SIG-M5 treated with dmso at 0.1 percent for 504 hours (cell line): Measurements from ENCODE around the gene SLCO2A1.

Source experiments
- DNase-seq: peaks from one replicate; lab custom pipeline; 2025; ENCODE audit not compliant: unreplicated experiment; lab: John Stamatoyannopoulos, UW

The SLCO2A1 gene

DNA sequence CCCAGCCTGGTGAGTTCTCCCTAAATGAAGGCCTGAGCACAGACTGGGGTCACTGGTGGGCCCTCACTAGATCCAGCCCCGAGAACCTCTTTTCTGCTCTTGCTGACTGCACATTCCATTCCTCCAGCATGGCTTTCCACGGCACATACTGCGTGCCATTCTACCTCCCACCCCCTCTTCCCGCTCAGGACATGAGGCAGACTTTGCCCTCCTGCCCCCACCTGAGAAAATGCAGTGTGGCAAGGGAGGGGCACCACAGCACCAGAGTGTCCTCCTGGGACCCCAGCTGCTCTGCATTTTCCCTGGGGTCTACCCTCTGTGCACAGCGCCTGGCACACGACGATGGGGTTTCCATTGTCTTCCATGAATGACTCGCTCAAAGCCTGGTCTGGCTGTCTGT, 6.1 kb upstream of the SLCO2A1 start:
- DNase-seq, result no peak

DNA sequence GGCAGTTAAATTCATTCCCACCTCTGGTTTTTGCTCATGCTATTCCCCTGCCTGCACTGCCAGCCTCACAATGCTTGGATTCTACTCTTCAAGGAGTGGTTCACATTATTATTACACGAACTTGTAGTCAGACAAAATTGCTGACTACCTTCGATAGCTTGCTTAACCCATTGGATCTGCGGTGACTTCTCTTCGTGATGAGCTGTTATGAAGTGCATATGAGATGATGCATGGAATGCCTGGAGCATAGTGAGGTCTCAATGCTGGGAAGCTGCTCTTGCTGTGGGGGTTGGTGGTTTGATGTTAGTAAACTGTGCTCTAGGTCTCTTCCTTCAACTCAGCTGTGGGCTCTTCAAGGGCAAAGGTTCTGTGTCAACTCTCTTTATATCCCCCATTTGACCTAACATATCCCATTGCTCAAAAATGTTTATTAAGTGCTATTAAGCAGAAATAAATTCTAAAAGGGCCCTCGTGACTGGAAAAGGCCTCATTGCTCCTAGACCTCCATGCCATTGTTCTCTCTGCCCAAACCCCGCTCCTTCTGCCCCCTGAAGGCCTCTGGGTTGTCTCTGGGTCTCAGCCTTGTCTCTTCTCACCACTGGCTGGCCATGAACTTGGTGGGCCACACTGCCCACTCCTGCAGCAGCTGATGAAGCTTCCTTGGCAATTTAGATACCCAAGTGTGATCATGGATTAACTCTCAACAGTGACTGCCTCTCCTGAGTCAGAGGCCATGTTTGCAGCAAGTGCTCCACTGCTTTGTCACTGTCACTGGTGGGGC, 4.5 kb upstream of the SLCO2A1 start:
- DNase-seq, result no peak

DNA sequence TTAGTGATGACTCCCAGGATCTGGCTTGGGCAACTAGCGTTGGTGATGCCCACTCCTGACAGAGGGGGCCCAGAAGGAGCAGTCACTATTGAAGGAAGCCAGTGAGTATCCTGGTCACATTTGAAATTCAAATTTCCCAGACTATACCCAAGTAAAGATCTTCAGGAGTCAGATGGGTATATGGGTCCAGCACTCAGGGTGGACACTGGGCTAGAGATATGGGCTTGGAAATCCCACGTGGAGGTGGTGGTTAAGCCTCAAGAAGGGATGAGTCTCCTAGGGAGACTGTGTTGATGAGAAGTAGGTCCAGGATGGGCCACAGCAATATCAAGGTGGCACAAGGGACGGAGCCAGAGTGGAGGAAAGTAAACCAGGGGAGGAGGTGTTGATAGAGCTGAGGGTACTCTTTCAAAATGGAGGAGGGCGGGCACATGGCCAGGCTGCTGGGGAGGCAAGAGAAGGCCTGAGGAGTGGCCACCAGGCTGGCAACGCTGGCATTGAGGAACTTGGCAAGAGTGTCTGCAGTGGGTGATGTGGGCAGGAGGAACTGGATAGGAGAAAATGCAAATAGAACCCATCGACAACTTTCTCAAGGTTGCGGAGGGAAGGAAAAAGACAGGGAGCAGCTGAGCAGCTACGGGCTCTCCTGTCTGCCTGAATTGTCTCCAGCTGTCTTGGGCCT, 3.7 kb upstream of the SLCO2A1 start:
- no peak for DNase-seq

DNA sequence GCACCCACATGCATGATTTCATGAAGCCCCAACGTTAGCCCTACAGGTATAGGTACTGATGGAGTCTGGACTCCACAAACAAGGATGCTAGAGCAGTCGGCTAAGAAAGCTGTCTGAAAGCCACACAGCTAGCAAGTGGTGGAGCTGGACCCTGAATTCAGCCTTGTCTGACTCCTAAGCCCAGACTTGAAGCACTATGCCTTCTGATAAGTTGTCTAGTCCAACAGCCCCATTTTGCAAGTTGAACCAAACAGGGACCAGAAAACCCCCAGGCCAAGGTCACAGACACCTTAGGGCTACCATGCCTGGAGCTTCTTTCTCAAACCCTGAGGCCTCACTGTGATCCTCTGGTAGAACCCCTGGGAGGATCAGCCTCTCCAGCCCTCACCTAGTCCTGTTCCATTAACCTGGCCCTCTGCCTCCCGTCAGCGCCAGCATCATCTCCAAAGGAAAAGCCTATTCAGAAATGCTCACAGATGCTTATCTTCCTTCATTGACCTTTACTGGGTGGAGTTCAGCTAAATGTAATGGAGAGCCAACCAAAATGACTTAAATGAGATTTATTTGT, 1.7 kb upstream of the SLCO2A1 start:
- DNase-seq, result no peak

DNA sequence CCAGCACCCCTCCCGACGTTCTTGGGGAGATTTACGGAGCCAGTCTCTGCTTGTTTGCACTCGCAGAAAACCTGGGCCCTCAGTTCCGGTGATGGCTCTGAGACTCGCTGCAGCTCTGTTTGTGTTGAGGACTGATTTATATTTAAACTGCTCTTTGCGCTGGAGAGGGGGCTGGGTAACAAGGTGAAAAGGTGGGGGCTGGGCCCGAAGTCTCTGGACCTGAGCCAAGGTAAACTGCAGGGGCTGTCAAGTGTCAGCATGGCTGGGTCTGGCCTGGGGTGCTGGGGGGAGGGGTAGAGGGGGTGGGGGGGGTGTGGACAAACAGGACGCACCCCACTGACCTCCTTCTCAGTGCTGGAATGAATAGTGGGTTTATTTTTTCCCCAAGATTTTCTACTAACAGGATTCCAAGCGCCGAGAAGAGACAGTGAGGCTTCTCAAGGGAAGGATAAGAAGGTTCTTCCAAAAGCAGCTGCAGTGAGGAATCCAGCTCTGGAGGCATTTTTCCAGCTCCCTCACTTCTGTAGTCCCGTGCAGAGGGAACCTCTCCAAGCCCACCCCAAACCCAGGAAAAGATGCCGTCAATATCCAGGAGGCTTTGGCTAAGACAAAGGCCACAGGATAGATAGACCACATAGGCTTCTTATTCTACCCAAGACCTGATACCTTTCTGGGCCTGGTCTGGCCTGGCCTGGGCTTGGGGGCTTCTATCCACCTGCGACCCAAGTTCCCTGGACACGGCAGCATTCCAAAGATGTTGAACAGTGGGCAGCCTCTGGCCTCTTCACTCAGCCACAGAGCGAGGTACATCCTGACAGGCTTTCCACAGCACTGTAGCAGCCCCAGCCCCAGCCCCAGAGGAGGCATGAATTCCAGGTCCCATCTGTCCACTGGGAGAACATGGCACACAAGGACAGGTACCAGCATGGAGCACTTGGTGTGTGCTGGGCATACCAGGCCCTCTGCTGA, 938 bp upstream of the SLCO2A1 start:
- DNase-seq, result no peak

DNA sequence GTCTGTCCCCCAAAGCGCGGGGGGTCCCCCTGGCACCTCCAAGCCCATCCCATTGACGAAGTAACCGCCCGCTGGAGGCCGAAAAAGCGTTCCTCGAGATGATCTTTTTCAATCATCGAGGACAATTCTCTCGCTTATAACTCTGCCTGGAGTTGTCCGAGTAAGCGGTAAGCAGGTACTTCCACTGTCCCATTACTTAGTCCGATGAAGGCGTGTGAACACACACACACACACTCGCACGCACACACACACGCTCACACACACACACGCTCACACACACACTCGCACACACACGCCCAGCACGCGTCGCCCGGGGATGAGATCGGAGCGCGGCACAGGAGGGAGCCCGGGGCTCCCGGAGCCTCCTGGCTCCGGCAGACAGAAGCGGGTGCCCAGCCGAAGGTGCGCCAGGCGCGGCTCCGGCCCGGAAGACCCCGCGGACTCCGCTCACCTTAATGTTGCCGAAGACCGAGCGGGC, 430 bp downstream of the SLCO2A1 start:
- no peak for DNase-seq

DNA sequence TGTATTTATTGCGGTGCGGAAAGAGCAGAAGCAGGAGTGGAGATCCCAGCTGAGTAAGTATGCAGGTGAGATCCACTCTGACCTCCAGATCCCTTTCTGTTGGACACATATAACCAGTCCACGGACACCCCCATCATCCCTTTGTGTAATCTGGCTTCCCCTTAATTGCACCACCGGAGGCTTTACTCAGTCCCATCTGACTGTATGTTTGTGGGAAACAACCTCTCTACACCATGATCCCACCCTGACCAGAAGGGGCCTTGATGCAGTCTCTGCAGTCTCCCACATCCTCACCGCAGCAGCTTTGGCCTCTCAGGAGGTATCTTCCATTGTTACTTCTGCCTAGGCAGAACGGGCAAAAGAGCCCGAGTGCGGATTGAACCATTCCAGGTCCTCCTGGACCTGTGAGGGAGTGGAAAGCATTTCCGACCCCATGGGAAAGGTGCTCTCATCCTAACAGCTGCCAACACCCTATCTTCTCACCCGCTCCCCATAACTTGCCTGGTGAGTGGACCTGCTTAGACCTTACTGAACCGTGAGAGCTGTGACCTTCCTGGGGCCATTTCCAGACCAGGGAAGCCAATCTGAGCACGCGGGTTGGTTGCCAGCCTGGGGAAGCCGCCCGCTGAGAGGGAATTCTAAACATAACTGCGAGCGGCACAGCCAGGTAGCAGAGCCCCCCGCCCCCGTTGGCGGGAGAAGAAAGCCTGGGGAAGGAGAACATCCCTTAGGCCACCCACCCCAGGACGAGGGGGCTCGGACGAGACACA, 1.1 kb downstream of the SLCO2A1 start:
- DNase-seq, result no peak

DNA sequence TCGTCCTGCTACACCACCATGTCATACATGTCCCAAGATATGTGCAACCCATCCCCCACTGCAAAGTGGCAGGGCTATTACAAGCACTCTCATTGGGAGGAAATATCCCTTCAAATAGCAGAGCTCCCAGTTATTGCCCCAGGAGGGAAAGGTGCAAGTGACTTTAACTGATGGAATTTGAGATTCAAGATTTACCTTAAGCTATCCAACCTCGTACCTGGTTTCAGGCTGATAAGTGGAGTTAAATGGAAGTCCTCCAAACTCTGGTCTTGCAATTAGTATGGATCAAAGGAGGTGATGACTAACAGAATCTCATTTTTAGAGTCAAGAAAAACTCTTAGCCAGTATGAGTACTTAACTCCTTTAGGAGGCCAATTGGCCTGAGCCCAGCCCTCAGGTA, 2.1 kb downstream of the SLCO2A1 start:
- no peak for DNase-seq

DNA sequence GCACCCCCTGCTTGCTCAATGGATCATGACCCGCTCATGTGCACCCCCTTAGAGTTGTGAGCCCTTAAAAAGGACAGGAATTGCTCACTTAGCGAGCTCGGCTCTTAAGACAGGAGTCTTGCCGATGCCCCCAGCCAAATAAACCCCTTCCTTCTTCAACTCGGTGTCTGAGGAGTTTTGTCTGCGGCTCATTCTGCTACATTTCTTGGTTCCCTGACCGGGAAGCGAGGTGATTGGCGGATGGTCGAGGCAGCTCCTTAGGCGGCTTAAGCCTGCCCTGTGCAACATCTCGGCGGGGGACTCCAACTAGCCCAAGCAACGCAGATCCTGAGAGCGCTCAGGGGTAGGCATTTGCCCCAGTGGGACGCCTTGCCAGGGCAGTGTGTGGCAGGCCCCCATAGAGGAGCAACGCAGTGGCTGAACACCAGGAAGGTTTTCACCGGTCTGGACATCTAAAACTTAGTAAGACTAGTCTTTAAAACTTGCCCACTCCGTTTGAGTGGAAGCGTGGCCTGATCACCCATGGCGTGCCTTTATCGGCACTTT, 9.5 kb downstream of the SLCO2A1 start:
- no peak for DNase-seq

DNA sequence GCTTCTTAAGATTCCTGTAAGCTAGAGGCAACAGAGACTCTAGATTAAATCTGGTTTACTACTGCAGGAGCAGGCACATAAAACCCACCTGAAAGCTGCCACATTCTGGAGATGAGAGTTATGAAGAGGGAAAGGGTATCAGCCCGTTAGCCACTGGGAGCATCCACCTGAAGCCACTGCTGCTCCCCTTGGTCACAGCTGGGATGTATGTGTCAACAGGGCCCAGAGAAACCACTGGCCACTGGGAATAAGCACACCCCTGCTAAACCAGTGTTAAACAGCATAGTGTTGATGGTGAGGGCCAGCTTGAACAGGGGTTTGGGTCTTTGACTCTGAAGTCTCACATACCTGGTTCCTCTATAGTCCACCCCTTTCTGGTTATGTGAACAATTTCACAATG, 10.9 kb downstream of the SLCO2A1 start:
- no peak for DNase-seq

DNA sequence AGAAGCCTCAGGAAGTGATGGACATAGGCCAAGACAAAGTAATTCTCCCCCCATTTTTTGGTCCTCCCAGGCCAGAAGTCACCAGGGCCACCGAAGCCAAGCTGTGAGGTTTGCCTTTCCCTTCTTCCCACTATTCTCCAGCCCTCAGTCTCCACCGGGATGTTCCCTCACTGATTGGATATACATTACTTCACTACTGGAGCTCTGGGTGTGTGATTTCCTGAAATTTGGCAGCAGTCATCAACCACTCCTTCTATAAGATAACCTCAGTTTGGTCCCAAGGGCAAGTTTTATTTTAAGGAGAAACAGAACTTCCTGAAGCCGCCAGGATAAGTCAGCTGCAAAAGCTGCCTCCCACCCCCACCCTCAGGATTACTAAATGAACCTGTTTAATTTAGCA, 11.3 kb downstream of the SLCO2A1 start:
- no peak for DNase-seq

DNA sequence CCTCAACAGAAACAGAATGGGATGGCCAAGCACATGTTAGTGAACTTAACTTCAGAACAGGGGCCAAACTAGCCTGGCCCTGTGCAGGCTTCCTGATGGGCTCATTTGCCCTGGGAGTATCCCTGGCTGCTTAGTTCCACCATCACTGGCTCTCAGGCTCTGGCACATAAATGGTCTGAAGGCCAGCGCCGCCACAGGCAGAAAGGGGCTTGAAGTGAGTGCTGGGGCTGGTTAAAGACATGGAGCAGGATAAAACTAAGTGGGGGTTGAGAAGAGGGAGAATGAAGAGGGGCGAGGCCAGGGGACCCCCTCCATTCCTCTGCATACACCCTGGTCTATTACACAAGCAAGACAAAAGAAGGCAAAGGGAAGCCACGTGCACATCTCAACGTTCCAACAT, 12.2 kb downstream of the SLCO2A1 start:
- no peak for DNase-seq

DNA sequence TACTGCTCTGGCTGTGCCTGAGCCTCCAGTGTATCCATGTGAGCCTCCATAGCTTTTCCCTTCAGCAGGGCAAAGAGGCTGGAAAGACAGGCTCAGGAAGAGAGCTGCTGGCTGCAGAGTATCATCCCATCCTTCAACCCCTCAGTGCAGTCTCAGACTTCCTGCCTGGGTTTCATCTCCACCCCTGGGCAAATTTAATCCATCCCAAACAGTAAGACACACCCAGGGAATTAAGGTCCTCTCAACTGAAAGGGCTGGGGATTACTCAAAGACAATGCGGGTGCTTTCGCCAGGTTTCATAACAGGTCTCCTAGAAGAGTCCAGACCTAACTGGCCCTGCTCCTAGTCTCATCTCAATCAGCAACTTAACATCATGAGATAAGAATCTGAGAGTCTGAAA, 15.5 kb downstream of the SLCO2A1 start:
- DNase-seq, result no peak

DNA sequence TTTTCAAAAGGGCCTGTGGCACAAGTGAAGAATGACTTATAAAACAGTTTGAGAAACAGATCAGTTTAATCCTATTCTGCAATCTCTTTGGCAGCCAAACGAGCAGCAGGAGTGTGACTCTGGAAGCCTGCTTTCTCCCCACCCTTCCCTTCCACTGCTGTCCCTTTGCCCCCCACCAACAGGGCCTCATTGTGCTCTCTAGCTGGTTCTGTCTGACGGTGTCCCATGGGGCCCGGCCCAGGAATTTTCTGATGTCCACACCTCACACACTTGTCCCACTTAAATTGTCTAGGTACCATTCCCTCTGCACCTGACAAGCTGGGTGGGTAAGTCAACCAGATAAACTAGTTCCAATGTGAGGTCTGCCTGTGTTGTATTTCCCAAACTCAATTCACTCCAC, 16.4 kb downstream of the SLCO2A1 start:
- DNase-seq, result no peak

DNA sequence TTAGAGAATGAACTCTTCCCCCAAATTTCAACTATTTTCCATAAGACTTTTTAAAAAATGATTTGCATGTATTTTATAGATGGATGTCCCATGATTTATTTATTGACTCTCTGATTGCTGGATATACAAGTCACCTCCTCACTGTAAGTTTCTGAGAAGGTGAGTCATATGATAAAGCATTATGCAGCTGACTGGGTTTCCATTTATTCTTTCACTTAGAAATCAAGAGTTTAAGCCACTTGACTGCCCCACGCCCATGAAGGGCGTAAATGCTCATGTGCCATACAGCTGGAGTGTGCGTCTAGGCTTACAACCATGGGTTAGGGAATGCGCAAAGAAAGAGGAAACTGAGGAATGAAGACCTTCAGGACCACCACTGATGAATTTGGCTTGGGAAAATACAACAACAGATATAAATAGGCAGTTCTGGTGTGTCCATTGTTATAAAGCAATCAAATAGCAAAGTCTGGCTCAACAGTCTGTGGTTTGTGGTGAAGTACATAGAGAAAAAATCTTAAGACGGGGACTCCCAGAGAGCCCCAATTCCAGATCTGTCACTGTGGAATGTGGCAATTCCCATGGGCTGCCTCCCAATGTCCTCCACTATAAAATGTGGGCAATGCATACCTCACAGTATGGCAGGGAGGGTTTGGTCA, 20.3 kb downstream of the SLCO2A1 start:
- DNase-seq, result no peak

DNA sequence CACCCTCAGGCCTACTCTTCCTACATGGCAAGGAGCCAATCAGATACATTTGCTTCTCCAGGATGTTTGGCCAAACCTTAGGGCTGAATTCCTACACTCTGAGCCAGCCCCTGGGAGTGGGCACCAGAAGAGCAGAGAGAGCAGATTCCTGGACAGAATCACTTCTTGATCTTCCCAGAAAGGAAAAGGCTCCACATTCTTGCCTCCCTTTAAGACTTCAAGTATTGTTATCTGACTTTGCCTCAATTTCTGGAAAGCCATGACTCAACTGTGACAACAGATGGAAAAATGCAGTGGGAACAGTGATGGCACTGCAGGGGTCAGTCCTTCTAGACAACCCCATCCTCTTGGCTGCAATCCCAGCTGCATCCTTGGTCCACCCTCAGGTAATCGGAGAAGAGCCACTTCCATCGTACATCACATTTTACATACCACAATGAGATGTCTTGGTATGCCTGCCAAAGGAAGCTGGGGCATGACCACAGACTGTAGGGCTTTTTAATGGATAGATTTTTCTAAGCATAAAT, 21.0 kb downstream of the SLCO2A1 start:
- DNase-seq, result no peak

DNA sequence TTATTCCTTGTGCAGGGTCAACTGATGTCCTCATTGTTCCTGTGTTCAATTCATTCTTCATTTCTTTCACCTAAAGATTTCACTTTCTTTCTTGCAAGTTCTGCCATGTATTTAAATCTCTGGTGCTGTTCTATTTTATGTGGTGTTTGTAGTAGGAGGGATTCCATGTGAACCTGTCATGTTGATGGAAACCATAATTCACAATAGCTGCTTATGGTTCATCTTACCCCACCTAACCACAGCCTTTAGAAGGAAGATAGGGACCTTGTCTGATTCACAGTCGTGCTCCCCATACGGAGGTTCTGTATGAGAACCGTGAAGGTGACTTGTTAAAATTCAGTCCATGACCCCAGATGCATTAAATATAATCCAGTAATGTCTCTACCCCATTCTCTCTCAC, 21.9 kb downstream of the SLCO2A1 start:
- no peak for DNase-seq

DNA sequence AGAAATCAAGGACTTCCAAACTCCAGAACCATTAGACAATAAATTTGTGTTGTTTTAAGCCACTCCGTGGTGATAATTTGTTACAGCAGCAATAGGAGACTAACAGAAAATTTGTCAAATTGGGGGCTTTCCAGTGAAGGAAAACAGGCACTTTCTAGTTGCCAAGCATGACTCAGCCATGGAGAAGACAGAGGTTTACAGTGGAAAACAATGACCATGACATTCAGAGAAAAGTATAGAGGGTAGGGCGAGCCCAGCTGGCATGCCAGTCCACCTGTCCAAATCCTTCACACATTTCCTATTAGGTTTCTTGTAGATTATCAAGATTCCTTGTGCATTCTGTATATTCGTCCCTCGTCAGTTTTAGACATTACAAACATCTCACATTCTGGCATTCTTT, 24.9 kb downstream of the SLCO2A1 start:
- DNase-seq, result no peak

DNA sequence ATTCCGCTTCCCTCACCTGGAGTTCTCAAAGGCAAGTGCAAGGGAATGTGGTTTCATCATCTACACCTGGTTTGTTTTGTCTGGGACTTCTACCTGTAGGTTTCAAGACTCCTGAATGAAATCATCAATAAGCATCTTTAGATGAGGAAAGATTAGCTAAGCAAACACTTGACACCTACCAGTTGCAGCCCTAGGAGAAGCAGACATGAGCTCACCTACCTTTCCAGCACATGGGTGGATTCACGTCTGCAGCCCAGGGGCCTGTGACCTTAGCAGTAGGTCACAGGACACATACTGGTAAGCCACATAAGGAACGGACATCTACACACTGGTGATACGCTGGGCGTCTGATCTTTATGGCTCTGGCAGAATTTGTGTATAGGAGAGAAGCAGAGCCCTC, 26.7 kb downstream of the SLCO2A1 start:
- DNase-seq, result peak; percentile 27
